ENCODE results near the gene WNT10A.

WNT10A gene

GRCh38 chr2:218878486-218878885, 2.2 kb upstream of the WNT10A start:
- no peak for DNase-seq

- no peak for DNase-seq
These were observed 1.5 kb upstream of the WNT10A start for GRCh38 chr2:218878926-218879761.

GRCh38 chr2:218879776-218880101, 913 bp upstream of the WNT10A start:
- no peak for DNase-seq

GRCh38 chr2:218880859-218881594, 375 bp downstream of the WNT10A start:
- no peak for DNase-seq

- DNase-seq, result no peak
These were observed 1.2 kb downstream of the WNT10A start for GRCh38 chr2:218881744-218882460.

- DNase-seq, result no peak
These were observed 1.8 kb downstream of the WNT10A start for GRCh38 chr2:218882461-218882816.

GRCh38 chr2:218882866-218883366, 2.3 kb downstream of the WNT10A start:
- DNase-seq, result no peak

- peak in 1 of 2 experiments; percentile 57 for DNase-seq
These were observed 3.1 kb downstream of the WNT10A start for GRCh38 chr2:218883491-218884490.

GRCh38 chr2:218884519-218884918, 3.9 kb downstream of the WNT10A start:
- no peak for DNase-seq

- peak; percentile 90 to 91 for DNase-seq
These were observed 5.6 kb downstream of the WNT10A start for GRCh38 chr2:218885981-218886947.

- no peak for DNase-seq
These were observed 6.4 kb downstream of the WNT10A start for GRCh38 chr2:218887079-218887478.

GRCh38 chr2:218888341-218888740, 7.7 kb downstream of the WNT10A start:
- DNase-seq, result no peak

- DNase-seq, result no peak
These were observed 9.3 kb downstream of the WNT10A start for GRCh38 chr2:218889937-218890336.

- DNase-seq, result no peak
These were observed 9.7 kb downstream of the WNT10A start for GRCh38 chr2:218890369-218890768.

GRCh38 chr2:218891275-218892135, 10.9 kb downstream of the WNT10A start:
- DNase-seq, result no peak

- peak in 1 of 2 experiments; percentile 84 for DNase-seq
These were observed 12.2 kb downstream of the WNT10A start for GRCh38 chr2:218892693-218893348.

GRCh38 chr2:218893349-218894150, 12.9 kb downstream of the WNT10A start:
- DNase-seq, result no peak

- DNase-seq, result peak in 1 of 2 experiments; percentile 46
These were observed 13.7 kb downstream of the WNT10A start for GRCh38 chr2:218894151-218894879.
